ENCODE results near the gene ACTL8.

The ACTL8 gene

DNA sequence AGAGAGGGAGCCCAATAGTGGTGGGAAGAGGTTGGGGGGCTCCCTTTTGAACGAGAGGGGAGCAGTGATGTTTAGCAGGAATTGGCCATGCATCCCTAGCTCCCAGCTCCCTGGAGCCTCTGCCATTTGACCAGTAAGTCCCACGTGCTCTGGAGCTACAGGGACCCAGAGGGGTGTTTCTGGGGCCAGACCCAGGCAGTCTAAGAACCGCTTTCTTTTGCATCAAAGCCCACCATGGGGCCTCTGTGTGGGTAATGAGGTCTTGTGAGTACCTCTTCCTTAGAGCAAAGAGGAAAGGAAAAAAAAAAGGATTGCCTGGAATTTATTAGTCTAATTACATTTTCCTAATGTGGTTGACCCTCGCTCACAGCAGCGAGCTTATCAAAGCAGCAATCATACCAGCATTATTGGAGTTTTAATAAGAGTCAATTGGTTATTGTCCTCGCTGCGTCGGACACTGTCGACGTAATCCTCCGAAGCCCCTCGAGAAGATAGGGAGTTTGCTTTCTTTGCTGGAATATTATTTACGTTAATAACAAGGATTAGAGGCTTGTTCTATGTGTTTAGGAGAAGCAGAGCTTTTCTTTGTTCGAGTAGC is 17.6 kb downstream of the ACTL8 start:
- Histone ChIP-seq H3K4me3 (ENCODE audit: extremely low read depth, insufficient read depth, low read length, poor library complexity, severe bottlenecking) (no peak overlapping the region), H3K4me1 (ENCODE audit: control insufficient read depth, insufficient read depth, low read length, poor library complexity, severe bottlenecking) (peaks cover 11% of the 10 kb centered on the region), H3K9me3 (ENCODE audit: control insufficient read depth, low read length) (no peaks in the 10 kb centered on the region), H3K27ac (ENCODE audit: low read depth, low read length, severe bottlenecking) (no peak overlapping the region), H3K36me3 (ENCODE audit: control insufficient read depth, insufficient read depth, low read length) (no peaks in the 10 kb centered on the region)
- 90 to 94% methylated on average over 12 to 13 of the region's 14 CpGs for WGBS, 2 experiments (ENCODE audit: insufficient coverage in 2 of 2)

DNA sequence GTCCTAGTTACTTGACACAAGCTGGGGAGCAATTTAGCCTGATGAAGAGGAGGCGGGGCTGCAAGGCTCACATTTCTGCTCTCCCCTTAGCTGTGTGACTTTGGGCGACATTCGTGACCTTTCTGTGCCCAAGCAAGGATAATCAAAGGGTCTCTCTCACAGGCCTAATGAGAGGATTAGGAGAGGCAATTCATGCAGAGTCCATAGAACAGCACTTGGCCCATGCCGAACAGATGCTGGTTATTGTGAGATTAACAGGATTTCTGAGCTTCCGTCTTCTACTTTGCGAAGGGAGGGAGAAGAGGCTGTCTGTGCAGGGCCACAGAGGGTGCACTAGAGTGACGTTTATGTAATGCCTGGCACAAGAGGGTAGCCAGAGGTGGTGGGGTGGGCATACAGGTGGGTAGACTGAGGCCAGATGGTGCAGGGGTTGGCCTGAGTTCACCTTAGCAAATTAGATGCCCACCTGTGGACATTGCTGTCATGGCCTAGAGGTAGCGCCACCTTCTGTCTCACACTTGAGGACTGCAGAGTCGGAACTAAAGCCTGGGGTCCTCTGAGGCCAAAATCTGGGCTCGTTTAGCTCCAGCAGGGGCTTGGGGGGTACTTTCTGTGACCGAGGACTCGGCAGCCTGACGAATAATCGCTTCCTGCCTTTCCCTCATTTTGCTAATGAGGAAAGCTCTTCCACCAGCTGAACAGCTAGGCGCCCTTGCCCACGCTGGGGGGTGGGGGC is 18.6 kb downstream of the ACTL8 start:
- H3K27ac ChIP-seq (ENCODE audit: low read depth, low read length, severe bottlenecking), result no peak overlapping the region
- H3K4me3 ChIP-seq (ENCODE audit: extremely low read depth, insufficient read depth, low read length, poor library complexity, severe bottlenecking), result no peak overlapping the region
- peaks cover 6% of the 10 kb centered on the region for H3K4me1 ChIP-seq (ENCODE audit: control insufficient read depth, insufficient read depth, low read length, poor library complexity, severe bottlenecking)
- WGBS, 2 experiments (ENCODE audit: insufficient coverage in 2 of 2), result 81 to 88% methylated on average over 10 to 12 of the region's 16 CpGs
- no peaks in the 10 kb centered on the region for H3K9me3 ChIP-seq (ENCODE audit: control insufficient read depth, low read length)
- no peaks in the 10 kb centered on the region for H3K36me3 ChIP-seq (ENCODE audit: control insufficient read depth, insufficient read depth, low read length)

DNA sequence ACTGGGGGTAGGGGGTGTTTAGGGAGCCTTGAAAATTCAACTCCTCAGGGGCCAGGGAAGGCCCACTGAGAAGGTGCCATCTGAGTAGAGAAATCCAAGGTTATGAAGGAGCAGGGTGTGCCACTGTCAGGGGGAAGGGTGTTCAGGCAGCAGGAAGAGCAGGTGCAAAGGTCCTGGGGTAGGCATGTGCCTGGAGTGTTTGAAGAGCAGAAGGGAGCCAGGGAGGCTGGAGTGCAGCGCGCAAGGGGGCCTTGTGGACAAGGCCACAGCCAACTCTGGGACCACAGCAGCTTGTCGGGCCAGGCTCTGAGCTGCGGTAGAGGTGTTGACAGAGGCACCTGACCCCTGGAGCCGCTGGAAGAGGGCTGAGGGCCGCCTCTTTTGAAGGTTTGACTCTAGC is 19.3 kb downstream of the ACTL8 start:
- Histone ChIP-seq H3K9me3 (ENCODE audit: control insufficient read depth, low read length) (no peaks in the 10 kb centered on the region), H3K27ac (ENCODE audit: low read depth, low read length, severe bottlenecking) (no peak overlapping the region), H3K4me1 (ENCODE audit: control insufficient read depth, insufficient read depth, low read length, poor library complexity, severe bottlenecking) (no peaks in the 10 kb centered on the region), H3K4me3 (ENCODE audit: extremely low read depth, insufficient read depth, low read length, poor library complexity, severe bottlenecking) (no peak overlapping the region), H3K36me3 (ENCODE audit: control insufficient read depth, insufficient read depth, low read length) (no peaks in the 10 kb centered on the region)
- WGBS, 2 experiments (ENCODE audit: insufficient coverage in 2 of 2), result 95 to 98% methylated on average over 6 of the region's 6 CpGs

DNA sequence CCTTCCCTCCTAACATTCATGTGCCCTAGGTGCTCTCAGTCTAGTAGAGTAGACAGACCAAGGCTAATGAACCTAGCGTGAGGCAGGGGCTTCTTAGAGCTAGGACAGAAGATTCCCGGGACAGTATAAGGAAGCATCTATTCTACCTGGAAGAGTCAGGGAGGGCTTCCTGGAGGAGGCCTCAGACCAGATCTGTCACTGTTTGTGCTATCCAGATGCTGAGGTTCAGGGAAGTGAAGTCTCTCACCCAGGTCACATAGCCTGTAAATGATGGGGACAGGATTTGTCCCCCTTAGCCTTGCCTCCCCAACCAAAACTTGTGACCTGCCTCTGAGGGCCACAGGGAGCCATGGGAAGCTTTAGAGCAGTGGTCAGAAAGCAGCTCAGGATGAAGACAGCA is 20.7 kb downstream of the ACTL8 start:
- no peaks in the 10 kb centered on the region for H3K9me3 ChIP-seq (ENCODE audit: control insufficient read depth, low read length)
- no peaks in the 10 kb centered on the region for H3K36me3 ChIP-seq (ENCODE audit: control insufficient read depth, insufficient read depth, low read length)
- 100% methylated on average over 1 to 2 of the region's 2 CpGs for WGBS, 2 experiments (ENCODE audit: insufficient coverage in 2 of 2)
- no peaks in the 10 kb centered on the region for H3K4me1 ChIP-seq (ENCODE audit: control insufficient read depth, insufficient read depth, low read length, poor library complexity, severe bottlenecking)
- H3K27ac ChIP-seq (ENCODE audit: low read depth, low read length, severe bottlenecking), result no peak overlapping the region
- H3K4me3 ChIP-seq (ENCODE audit: extremely low read depth, insufficient read depth, low read length, poor library complexity, severe bottlenecking), result no peak overlapping the region

DNA sequence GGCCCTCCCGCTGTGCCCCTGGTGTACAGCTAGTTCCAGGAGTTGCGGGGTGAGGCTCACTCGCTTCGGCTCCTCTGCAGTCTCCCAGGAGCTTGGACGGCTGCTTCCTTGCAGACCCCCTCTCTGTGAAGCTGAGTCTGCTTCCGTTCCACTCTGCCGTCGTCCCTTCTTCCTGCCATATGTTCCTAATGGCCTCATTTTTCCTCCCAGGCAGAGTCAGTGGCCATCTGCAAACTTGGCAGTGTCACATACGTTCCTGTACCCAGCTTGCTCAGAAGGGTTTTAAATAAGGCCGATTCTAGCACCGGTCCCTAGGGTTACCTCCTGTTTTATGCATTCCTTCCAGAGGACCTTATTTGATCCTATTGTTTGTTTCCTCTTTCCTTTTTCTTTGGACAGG is 21.3 kb downstream of the ACTL8 start:
- no peak overlapping the region for H3K4me3 ChIP-seq (ENCODE audit: extremely low read depth, insufficient read depth, low read length, poor library complexity, severe bottlenecking)

DNA sequence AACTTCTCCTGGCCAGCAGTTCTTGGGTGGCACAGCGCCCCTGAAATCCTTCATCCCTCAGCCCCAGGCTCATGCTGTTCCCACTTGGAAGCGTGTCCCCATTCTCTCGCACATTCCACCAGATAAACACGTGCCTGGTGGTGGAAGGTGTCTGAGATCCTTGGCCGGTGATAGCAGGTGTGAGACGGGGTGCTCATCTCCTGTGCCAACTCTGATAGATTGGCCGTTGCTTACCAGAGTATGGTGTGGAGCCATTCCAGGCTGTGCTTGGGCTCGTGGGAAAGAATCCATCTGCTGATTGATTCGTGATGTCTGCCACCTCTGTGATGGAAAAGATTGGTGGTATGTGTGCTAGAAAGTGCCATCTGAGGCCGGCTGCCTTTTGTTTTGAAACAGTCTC is 22.2 kb downstream of the ACTL8 start:
- H3K4me3 ChIP-seq (ENCODE audit: extremely low read depth, insufficient read depth, low read length, poor library complexity, severe bottlenecking), result no peak overlapping the region
- no peaks in the 10 kb centered on the region for H3K4me1 ChIP-seq (ENCODE audit: control insufficient read depth, insufficient read depth, low read length, poor library complexity, severe bottlenecking)
- no peak overlapping the region for H3K27ac ChIP-seq (ENCODE audit: low read depth, low read length, severe bottlenecking)
- no peaks in the 10 kb centered on the region for H3K9me3 ChIP-seq (ENCODE audit: control insufficient read depth, low read length)
- WGBS, 2 experiments (ENCODE audit: insufficient coverage in 2 of 2), result 88 to 98% methylated on average over 6 to 7 of the region's 10 CpGs
- H3K36me3 ChIP-seq (ENCODE audit: control insufficient read depth, insufficient read depth, low read length), result no peaks in the 10 kb centered on the region

More for the DNA sequence above, 21.3 kb downstream of the ACTL8 start:
- Histone ChIP-seq H3K4me1 (ENCODE audit: control insufficient read depth, insufficient read depth, low read length, poor library complexity, severe bottlenecking) (no peaks in the 10 kb centered on the region), H3K27ac (ENCODE audit: low read depth, low read length, severe bottlenecking) (no peak overlapping the region), H3K9me3 (ENCODE audit: control insufficient read depth, low read length) (no peaks in the 10 kb centered on the region), H3K36me3 (ENCODE audit: control insufficient read depth, insufficient read depth, low read length) (no peaks in the 10 kb centered on the region)
- 84 to 88% methylated on average over 11 of the region's 11 CpGs for WGBS, 2 experiments (ENCODE audit: insufficient coverage in 2 of 2)

DNA sequence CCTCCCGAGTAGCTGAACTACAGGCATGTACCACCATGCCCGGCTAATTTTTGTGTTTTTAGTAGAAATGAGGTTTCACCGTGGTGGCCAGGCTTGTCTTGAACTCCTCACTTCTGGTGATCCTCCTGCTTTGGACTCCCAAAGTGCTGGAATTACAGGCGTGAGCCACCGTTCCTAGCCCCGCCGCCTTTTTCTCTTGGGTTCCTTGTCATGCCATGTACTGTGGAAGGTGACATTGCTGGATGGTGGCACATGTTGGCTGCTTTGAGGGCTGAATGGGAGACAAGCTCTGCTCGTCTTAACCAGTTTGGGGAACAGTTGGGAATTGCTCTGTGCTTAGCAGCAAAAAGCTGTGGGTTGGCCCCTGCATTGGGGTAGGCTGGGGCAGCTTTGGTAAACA is 22.7 kb downstream of the ACTL8 start:
- no peak overlapping the region for H3K4me3 ChIP-seq (ENCODE audit: extremely low read depth, insufficient read depth, low read length, poor library complexity, severe bottlenecking)
- H3K9me3 ChIP-seq (ENCODE audit: control insufficient read depth, low read length), result no peaks in the 10 kb centered on the region
- no peaks in the 10 kb centered on the region for H3K36me3 ChIP-seq (ENCODE audit: control insufficient read depth, insufficient read depth, low read length)
- H3K4me1 ChIP-seq (ENCODE audit: control insufficient read depth, insufficient read depth, low read length, poor library complexity, severe bottlenecking), result no peaks in the 10 kb centered on the region
- H3K27ac ChIP-seq (ENCODE audit: low read depth, low read length, severe bottlenecking), result no peak overlapping the region
- 87 to 89% methylated on average over 6 to 8 of the region's 8 CpGs for WGBS, 2 experiments (ENCODE audit: insufficient coverage in 2 of 2)

DNA sequence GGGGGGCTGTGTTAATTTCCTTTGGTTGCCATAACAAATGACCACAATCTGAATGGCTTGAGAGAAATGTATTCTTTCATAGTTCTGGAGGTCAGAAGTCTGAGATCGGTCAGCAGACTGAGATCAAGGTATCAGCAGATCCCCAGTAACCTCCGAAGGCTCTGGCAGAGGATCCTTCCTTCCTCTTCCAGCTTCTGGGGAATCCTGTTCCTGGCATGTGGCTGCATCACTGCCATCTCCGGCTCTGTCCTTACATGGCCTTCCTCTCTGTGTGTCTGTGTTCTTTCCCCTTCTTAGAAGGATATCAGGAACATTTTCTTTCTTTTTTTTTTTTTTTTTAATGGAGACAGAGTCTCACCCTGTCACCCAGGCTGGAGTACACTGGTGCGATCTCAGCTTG is 25.8 kb downstream of the ACTL8 start:
- H3K9me3 ChIP-seq (ENCODE audit: control insufficient read depth, low read length), result no peaks in the 10 kb centered on the region
- H3K4me1 ChIP-seq (ENCODE audit: control insufficient read depth, insufficient read depth, low read length, poor library complexity, severe bottlenecking), result no peaks in the 10 kb centered on the region
- no peaks in the 10 kb centered on the region for H3K36me3 ChIP-seq (ENCODE audit: control insufficient read depth, insufficient read depth, low read length)
- 88 to 93% methylated on average over 2 to 3 of the region's 4 CpGs for WGBS, 2 experiments (ENCODE audit: insufficient coverage in 2 of 2)
- no peak overlapping the region for H3K27ac ChIP-seq (ENCODE audit: low read depth, low read length, severe bottlenecking)
- H3K4me3 ChIP-seq (ENCODE audit: extremely low read depth, insufficient read depth, low read length, poor library complexity, severe bottlenecking), result no peak overlapping the region

DNA sequence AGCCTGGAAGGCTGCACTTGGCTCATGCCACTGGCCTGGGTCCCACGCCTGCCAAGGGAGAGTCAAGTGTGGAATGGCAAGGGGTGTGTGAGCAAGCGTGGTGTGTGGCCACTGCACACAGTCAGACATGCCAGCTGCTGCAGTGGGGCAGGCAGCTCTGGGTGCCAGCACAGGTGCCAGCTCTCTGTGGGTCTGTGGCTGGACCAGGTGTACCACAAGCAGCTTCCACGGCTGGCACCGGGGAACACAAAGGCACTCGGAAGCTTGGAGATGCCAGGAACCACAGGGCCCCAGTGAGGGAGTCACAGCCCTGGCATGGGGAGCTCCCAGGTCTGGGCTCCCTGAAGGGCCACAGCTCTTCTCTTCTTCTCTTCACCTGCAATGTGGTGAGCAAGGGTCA is 34.8 kb downstream of the ACTL8 start:
- H3K4me1 ChIP-seq (ENCODE audit: control insufficient read depth, insufficient read depth, low read length, poor library complexity, severe bottlenecking), result no peaks in the 10 kb centered on the region
- 76 to 91% methylated on average over 2 to 5 of the region's 5 CpGs for WGBS, 2 experiments (ENCODE audit: insufficient coverage in 2 of 2)

DNA sequence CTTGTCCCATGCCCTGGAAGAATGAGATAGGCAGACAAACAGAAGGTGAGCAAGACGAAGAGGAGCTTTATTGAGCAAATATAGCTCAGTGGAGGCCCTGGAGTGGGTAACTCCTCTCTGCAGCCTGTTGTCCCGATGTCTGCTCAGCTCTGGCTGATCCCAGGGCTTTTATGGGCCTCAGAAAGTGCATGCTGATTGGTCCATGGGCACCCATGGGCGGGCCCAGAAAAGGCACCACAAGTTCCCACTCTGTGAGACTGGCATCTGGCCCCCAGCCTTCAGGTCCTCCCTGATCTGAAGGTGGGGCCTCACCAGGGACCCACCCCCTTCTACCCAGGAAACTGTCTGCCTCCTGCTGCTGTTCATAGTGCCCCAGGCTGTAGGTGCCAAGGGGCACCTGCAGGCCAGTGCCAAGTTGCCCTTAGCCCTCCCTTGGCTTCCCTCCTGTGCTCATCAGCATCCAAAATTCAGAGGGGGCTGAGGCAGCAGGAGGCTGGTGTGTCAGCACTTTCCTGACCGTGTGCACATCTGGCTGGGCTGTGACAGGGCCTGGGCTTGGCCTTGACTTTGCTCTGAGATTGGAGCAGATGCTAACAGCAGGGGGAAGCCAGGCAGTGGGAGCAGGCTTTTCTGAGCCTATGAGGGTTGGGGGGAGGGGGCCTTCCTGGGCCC is 35.4 kb downstream of the ACTL8 start:
- no peak overlapping the region for H3K4me3 ChIP-seq (ENCODE audit: extremely low read depth, insufficient read depth, low read length, poor library complexity, severe bottlenecking)
- 88 to 93% methylated on average over 3 to 4 of the region's 4 CpGs for WGBS, 2 experiments (ENCODE audit: insufficient coverage in 2 of 2)

More for the DNA sequence above, 34.8 kb downstream of the ACTL8 start:
- Histone ChIP-seq H3K36me3 (ENCODE audit: control insufficient read depth, insufficient read depth, low read length) (no peaks in the 10 kb centered on the region), H3K27ac (ENCODE audit: low read depth, low read length, severe bottlenecking) (no peak overlapping the region), H3K4me3 (ENCODE audit: extremely low read depth, insufficient read depth, low read length, poor library complexity, severe bottlenecking) (no peak overlapping the region), H3K9me3 (ENCODE audit: control insufficient read depth, low read length) (no peaks in the 10 kb centered on the region)

DNA sequence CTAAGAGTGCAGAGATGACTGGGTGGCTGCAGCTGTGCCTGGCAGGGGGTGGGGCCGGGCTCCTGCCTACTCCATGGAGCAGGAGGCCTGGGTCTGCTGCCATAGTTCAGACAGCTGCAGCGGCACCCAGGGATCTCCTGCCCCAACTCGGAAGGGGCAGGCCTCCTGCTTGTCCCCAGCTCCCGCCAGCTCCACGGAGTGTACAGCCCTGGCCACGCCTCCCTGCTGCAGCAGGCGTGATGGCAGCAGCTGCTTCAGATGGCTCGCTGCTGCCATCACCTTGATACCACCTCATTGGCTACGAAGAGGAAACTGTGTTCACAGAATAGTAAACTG is 35.9 kb downstream of the ACTL8 start:
- Histone ChIP-seq H3K9me3 (ENCODE audit: control insufficient read depth, low read length) (no peaks in the 10 kb centered on the region), H3K4me3 (ENCODE audit: extremely low read depth, insufficient read depth, low read length, poor library complexity, severe bottlenecking) (no peak overlapping the region), H3K4me1 (ENCODE audit: control insufficient read depth, insufficient read depth, low read length, poor library complexity, severe bottlenecking) (no peaks in the 10 kb centered on the region), H3K36me3 (ENCODE audit: control insufficient read depth, insufficient read depth, low read length) (no peaks in the 10 kb centered on the region), H3K27ac (ENCODE audit: low read depth, low read length, severe bottlenecking) (no peak overlapping the region)
- WGBS, 2 experiments (ENCODE audit: insufficient coverage in 2 of 2), result 70 to 86% methylated on average over 6 to 8 of the region's 9 CpGs

More for the DNA sequence above, 35.4 kb downstream of the ACTL8 start:
- no peaks in the 10 kb centered on the region for H3K9me3 ChIP-seq (ENCODE audit: control insufficient read depth, low read length)
- no peaks in the 10 kb centered on the region for H3K4me1 ChIP-seq (ENCODE audit: control insufficient read depth, insufficient read depth, low read length, poor library complexity, severe bottlenecking)
- no peak overlapping the region for H3K27ac ChIP-seq (ENCODE audit: low read depth, low read length, severe bottlenecking)
- no peaks in the 10 kb centered on the region for H3K36me3 ChIP-seq (ENCODE audit: control insufficient read depth, insufficient read depth, low read length)
